AG08395 (cell line): Measurements from ENCODE around the gene SSMEM1.
"Not testable (repeated sequence)": the region's sequence is repeated elsewhere in the genome, so short reads cannot be mapped to it uniquely, and the experiment has no call there.

Source experiments
- DNase-seq: peaks from one replicate; pipeline ENCODE4 v3.0.0; 2012; ENCODE audit warnings: mixed read lengths, low spot score

Gene SSMEM1

DNA sequence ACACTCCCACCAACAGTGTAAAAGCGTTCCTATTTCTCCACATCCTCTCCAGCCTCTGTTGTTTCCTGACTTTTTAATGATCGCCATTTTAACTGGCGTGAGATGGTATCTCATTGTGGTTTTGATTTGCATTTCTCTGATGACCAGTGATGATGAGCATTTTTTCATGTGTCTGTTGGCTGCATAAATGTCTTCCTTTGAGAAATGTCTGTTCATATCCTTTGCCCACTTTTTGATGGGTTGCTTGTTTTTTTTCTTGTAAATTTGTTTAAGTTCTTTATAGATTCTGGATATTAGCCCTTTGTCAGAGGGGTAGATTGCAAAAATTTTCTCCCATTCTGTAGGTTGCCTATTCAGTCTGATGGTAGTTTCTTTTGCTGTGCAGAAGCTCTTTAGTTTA is 42.0 kb downstream of the SSMEM1 start:
- not testable (repeated sequence) for DNase-seq

DNA sequence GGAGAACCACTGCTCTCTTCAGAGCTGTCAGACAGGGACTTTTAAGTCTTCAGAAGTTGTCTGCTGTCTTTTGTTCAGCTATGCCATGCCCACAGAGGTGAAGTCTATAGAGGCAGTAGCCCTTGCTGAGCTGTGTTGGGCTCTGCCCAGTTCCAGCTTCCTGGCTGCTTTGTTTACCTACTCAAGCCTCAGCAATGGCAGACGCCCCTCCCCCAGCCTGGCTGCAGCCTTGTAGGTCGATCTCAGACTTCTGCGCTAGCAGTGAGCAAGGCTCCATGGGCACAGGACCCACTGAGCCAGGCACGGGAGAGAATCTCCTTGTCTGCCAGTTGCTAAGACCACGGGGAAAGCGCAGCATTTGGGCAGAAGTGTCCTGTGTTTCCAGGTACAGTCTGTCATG is 46.9 kb downstream of the SSMEM1 start:
- no peak for DNase-seq

GRCh38 chr7:130256704-130257103 is 49.0 kb downstream of the SSMEM1 start:
- DNase-seq = no peak

GRCh38 chr7:130258494-130259078 is 50.9 kb downstream of the SSMEM1 start:
- DNase-seq = no peak

- DNase-seq = no peak
These were observed 54.8 kb downstream of the SSMEM1 start for GRCh38 chr7:130262448-130262847.

DNA sequence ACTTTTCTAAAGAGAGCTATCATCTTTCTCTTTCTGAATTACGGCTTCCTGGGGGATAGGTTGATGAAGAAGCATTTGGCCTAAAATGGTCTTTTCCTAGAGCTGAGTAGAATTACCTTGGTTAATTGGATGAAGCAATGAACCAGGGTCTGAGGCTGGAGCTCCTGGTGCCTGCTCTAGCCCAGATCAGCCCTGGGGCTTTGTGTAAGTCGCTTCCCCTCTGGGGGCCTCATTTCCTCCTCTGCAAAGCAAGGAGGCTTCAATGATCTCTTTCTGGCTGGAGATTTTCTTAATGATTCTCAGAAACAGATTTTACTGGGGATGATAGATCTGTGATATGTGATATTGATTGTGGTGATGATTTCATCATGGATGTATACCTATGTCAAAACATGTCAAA is 55.5 kb downstream of the SSMEM1 start:
- no peak for DNase-seq
